Large intestine (tissue), 3 donors: Measurements from ENCODE around the gene CUL5. TPM values are rescaled to one million over a fixed set of nuclear protein-coding genes. Genes with fewer than 3 reads are reported as not detected.
"Not testable (repeated sequence)": the region's sequence is repeated elsewhere in the genome, so short reads cannot be mapped to it uniquely, and the experiment has no call there.

Experiments
- DNase-seq, 2 donors: peaks; one replicate each; pipeline versions ENCODE4 v3.0.0 to v3.0.0-alpha.2; 2013
- H3K27ac ChIP-seq: one replicate; pipeline ENCODE4 v1.5.1; 2013; ENCODE audit warnings: low read length
- H3K27me3 ChIP-seq: 2 replicates; pipeline ENCODE4 v1.6.1; 2013; ENCODE audit warnings: low read length; ENCODE audit not compliant: control insufficient read depth, insufficient read depth
- H3K36me3 ChIP-seq: 2 replicates; pipeline ENCODE4 v1.6.1; 2013; ENCODE audit warnings: low read length; ENCODE audit not compliant: control insufficient read depth, insufficient read depth
- H3K4me1 ChIP-seq: one replicate; pipeline ENCODE4 v1.6.1; 2013; ENCODE audit warnings: low read length; ENCODE audit not compliant: control insufficient read depth, insufficient read depth
- H3K4me3 ChIP-seq: one replicate; pipeline ENCODE4 v1.5.1; 2013; ENCODE audit warnings: low read length
- H3K9me3 ChIP-seq: one replicate; pipeline ENCODE4 v1.6.1; 2013; ENCODE audit warnings: mild to moderate bottlenecking, low read depth, low read length, moderate library complexity; ENCODE audit not compliant: control insufficient read depth
- WGBS: methylation state at CpG from one replicate; pipeline ENCODE4 v1.1.5; 2013; ENCODE audit warnings: low lambda C conversion rate; ENCODE audit not compliant: insufficient coverage; 5-methylcytosine and 5-hydroxymethylcytosine counted together
- polyA plus RNA-seq: library from polyadenylated mRNA; unstranded; fragments of 120-200 nt; gene quantifications from one replicate; pipeline ENCODE4 v1.2.1, GENCODE V29; 2013

CUL5 gene
- polyA plus RNA-seq, 1 donor: 25.8 TPM

DNA sequence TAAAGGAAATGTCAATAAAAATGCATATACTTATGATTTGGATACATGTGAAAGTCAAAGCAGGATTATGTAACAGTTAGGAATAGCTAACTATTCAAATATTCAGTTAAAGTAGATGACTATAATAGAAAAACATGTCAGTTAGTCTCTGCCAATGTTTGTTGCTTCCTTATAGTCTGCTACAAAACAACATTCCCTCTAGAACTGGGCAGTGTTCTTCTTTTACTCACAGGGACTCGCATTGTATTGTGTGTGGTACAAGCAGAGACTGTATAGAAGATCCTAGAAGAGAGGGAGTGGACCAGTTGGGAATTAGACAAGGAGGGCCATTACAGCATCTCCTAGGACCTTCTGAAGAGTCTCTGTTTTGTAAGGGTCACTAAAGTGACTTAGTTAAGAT, 123.3 kb downstream of the CUL5 start:
- H3K27ac ChIP-seq: no peak overlapping the region
- H3K36me3 ChIP-seq: peaks cover 7% of the 10 kb centered on the region
- H3K4me3 ChIP-seq: no peak overlapping the region
- no CpG with 5 or more reads among the region's 1 CpG for WGBS
- no peaks in the 10 kb centered on the region for H3K4me1 ChIP-seq
- H3K9me3 ChIP-seq: no peaks in the 10 kb centered on the region
- DNase-seq: no peak
- no peaks in the 10 kb centered on the region for H3K27me3 ChIP-seq

DNA sequence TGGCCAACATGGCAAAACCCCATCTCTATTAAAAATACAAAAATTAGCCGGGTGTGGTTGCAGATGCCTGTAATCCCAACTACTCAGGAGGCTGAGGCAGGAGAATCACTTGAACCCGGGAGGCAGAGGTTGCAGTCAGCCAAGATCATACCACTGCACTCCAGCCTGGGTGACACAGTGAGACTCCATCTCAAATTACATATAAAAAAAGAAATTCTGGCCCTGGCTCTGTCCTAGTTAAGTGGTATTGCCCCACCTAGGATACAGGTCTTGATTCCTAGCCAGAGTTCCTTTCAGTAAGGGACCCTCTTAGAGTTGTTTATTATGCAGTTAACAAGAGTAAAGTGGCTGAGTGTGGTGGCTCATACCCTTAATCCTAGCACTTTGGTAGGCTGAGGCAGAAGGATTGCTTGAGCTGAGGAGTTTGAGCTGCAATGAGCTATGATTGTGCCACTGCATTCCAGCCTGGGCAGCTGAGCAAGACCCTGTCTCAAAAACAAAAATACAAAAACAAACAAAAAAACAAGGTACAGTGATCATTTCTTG, 124.4 kb downstream of the CUL5 start:
- no CpG with 5 or more reads among the region's 2 CpGs for WGBS
- H3K4me1 ChIP-seq, H3K27ac ChIP-seq, H3K36me3 ChIP-seq, H3K27me3 ChIP-seq, DNase-seq, H3K4me3 ChIP-seq, H3K9me3 ChIP-seq: not testable (repeated sequence)

DNA sequence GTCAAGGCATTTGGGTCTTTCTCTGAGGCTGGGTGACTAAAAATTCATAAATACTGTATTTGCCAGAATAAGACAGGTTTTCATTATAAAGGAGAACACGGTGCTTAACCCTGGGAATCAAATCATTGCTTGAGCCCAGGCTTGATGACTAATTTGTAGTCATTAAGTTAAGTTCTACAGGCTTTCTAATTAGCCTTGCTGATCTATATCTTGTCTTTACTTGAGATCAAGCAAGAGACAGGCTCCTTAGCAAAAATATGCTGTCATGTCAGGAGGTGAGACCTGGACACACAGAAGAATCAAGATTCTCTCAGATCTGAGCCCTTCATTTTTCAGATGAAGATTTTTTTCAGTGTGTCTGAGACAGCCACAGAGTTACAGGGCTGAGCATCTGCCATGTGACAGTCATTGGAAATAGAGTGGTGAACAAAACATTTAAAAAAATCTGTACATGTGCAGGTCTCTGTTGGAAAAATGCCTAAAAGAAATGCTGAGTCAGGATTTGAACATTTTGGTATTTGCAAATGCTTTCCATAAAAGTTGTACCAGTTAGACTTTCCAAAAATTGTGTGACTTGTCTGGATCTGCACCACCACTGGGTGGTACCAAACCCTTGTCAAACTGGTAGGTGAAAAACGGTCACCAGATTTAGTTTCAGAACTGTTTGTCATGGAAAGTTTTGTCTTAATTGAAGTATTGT, 127.3 kb downstream of the CUL5 start:
- Histone ChIP-seq H3K36me3 (peaks cover 7% of the 10 kb centered on the region), H3K27ac (no peak overlapping the region), H3K9me3 (no peaks in the 10 kb centered on the region), H3K4me1 (no peaks in the 10 kb centered on the region), H3K27me3 (no peaks in the 10 kb centered on the region), H3K4me3 (no peak overlapping the region)
- no peak for DNase-seq
- WGBS: no CpG with 5 or more reads among the region's 2 CpGs

DNA sequence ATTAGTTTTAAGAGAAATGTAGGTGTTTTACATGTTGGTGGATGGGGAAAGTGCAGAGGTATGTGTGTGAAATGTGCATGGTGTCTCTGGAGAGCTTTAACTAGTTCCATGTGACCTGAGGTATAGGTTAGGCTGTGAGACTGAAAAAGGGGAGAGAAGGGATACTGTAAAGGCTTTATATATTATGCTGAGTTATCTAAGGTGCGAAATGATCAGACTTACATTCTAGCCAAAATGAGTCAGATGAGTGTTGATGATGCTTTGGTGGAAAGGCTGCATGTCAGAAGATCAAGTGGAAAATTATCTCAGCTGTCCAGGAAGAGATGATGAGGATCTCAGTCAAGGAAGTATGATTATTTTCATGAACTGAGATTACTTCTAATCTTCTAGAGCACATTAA, 128.5 kb downstream of the CUL5 start:
- Histone ChIP-seq H3K27me3 (no peaks in the 10 kb centered on the region), H3K36me3 (peaks cover 11% of the 10 kb centered on the region), H3K9me3 (no peaks in the 10 kb centered on the region), H3K27ac (no peak overlapping the region), H3K4me1 (no peaks in the 10 kb centered on the region), H3K4me3 (no peak overlapping the region)
- WGBS: 100% methylated on average over 1 of the region's 1 CpG
- no peak for DNase-seq

DNA sequence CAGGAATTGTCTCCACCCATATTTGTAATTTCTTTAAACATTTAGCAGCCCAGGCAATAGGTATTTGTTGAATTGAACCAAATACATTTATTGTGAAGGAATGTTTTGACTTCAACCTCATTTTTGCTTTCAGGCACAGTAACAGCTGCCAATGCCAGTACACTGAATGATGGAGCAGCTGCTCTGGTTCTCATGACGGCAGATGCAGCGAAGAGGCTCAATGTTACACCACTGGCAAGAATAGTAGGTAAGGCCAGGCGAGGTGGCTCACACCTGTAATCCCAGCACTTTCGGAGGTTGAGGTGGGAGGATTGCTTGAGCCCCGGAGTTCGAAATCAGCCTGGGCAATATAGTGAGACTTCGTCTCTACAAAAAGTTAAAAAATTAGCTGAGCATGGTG, 133.6 kb downstream of the CUL5 start:
- H3K36me3 ChIP-seq: peaks cover 27% of the 10 kb centered on the region

DNA sequence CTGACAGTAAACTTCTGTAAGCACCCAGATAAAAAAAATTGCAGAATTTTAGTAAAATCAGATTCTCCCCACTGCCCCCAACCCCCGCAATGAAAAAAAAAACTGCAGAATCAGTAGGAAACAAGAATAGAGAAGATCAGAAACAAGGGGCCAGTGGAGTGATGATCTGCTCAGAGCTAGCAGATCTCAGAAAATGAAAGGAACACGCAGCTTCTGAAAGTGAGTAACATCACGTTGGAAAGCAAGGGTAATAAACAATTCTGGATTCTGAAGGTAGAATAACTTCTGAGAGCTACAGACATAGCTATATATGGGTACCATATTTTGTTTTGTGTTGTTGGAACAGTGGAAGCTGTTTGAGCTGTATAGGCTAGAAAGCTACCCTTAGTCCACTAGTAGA, 135.9 kb downstream of the CUL5 start:
- Histone ChIP-seq H3K9me3 (no peaks in the 10 kb centered on the region), H3K27ac (no peak overlapping the region), H3K4me3 (no peak overlapping the region), H3K36me3 (peaks cover 38% of the 10 kb centered on the region), H3K27me3 (no peaks in the 10 kb centered on the region), H3K4me1 (no peaks in the 10 kb centered on the region)
- 100% methylated on average over 1 of the region's 3 CpGs for WGBS
- DNase-seq: no peak

More for the DNA sequence above, 133.6 kb downstream of the CUL5 start:
- H3K9me3 ChIP-seq: no peaks in the 10 kb centered on the region
- DNase-seq: no peak
- no peaks in the 10 kb centered on the region for H3K27me3 ChIP-seq
- WGBS: no CpG with 5 or more reads among the region's 7 CpGs
- H3K27ac ChIP-seq: no peak overlapping the region
- H3K4me1 ChIP-seq: no peaks in the 10 kb centered on the region
- H3K4me3 ChIP-seq: no peak overlapping the region

DNA sequence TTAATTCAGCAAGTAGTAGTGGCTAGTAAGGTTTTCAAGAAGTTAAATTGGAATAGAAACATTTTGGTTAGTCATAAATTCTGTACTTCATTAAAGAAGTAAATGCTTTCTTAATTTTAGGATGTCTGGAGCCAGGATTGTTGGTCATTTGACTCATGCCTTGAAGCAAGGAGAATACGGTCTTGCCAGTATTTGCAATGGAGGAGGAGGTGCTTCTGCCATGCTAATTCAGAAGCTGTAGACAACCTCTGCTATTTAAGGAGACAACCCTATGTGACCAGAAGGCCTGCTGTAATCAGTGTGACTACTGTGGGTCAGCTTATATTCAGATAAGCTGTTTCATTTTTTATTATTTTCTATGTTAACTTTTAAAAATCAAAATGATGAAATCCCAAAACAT, 138.5 kb downstream of the CUL5 start:
- Histone ChIP-seq H3K27me3 (no peaks in the 10 kb centered on the region), H3K9me3 (no peaks in the 10 kb centered on the region), H3K4me3 (no peak overlapping the region), H3K4me1 (no peaks in the 10 kb centered on the region), H3K36me3 (peaks cover 53% of the 10 kb centered on the region), H3K27ac (no peak overlapping the region)
- no CpG with 5 or more reads among the region's 1 CpG for WGBS
- DNase-seq: no peak

DNA sequence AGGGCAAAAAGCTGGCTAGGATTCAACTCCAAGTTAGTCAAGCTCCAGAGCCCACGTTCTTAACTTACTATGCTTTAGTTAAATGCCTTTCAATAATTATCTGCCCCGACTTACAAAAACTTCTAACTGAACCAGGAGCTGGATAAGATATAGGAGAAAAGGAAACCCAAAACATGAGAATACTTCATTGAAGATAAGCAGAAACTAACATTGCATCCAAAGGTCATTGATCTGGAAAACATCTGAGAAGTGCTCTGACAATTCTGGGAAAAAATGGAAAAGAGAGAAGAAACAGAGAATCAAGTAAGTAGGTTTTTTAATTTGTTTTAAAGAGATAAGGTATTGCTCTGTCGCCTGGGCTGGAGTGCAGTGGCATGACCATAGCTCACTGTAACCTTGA, 139.9 kb downstream of the CUL5 start:
- H3K4me1 ChIP-seq: no peaks in the 10 kb centered on the region
- WGBS: no CpG with 5 or more reads among the region's 3 CpGs
- no peak overlapping the region for H3K27ac ChIP-seq
- H3K36me3 ChIP-seq: peaks cover 49% of the 10 kb centered on the region
- no peaks in the 10 kb centered on the region for H3K27me3 ChIP-seq
- H3K9me3 ChIP-seq: no peaks in the 10 kb centered on the region
- DNase-seq: no peak
- H3K4me3 ChIP-seq: no peak overlapping the region

DNA sequence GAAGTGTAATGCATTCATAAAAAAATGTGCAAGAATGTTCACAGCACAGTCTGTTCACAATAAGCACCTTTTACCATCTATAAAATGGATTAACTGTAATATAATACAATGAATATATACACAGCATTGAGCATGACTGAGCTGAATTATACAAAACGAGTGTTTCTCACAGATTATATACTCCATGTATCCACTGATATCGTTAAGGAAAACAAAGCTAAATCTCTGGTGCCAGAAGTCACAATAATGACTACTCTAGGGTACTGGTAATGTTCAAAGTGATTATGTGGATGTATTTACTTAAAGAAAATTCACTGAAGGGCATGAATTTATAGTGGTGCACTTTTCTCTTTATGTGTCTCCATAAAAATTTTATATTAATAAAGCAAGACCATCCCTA, 145.9 kb downstream of the CUL5 start:
- Histone ChIP-seq H3K27ac (no peak overlapping the region), H3K27me3 (no peaks in the 10 kb centered on the region), H3K4me3 (no peak overlapping the region), H3K9me3 (no peaks in the 10 kb centered on the region), H3K4me1 (no peaks in the 10 kb centered on the region), H3K36me3 (peaks cover 28% of the 10 kb centered on the region)
- no peak for DNase-seq
- no CpG with 5 or more reads among the region's 2 CpGs for WGBS
